22Rv1 (cell line): ENCODE measurements around the gene NME9.

Experiments used
- CTCF ChIP-seq: fragments of 450-650 bp; IDR thresholded peaks from 2 replicates; pipeline ENCODE4 v1.5.1; 2017; ENCODE audit warnings: mild to moderate bottlenecking
- ZFX ChIP-seq: fragments of 450-650 bp; IDR thresholded peaks from 2 replicates; pipeline ENCODE4 v1.6.1; 2017; ENCODE audit warnings: antibody characterized with exemption, borderline replicate concordance

- no peak for TF ChIP-seq CTCF
- no peak for TF ChIP-seq ZFX
These were observed 37.7 kb upstream of the NME9 start for GRCh38 chr3:138367326-138367850.
